Hematopoietic multipotent progenitor cell treated with erythropoietin and hydrocortisone succinate and interleukin-3 and kit ligand, for 8 days (in vitro differentiated cells): ENCODE data around the gene TTF2.
A peak's percentile ranks its signal among the peaks of the same experiment; 100 is the strongest.

ENCODE experiments used
- DNase-seq: peaks from one replicate; pipeline ENCODE4 v3.0.0-alpha.2; 2015

Gene TTF2

DNA sequence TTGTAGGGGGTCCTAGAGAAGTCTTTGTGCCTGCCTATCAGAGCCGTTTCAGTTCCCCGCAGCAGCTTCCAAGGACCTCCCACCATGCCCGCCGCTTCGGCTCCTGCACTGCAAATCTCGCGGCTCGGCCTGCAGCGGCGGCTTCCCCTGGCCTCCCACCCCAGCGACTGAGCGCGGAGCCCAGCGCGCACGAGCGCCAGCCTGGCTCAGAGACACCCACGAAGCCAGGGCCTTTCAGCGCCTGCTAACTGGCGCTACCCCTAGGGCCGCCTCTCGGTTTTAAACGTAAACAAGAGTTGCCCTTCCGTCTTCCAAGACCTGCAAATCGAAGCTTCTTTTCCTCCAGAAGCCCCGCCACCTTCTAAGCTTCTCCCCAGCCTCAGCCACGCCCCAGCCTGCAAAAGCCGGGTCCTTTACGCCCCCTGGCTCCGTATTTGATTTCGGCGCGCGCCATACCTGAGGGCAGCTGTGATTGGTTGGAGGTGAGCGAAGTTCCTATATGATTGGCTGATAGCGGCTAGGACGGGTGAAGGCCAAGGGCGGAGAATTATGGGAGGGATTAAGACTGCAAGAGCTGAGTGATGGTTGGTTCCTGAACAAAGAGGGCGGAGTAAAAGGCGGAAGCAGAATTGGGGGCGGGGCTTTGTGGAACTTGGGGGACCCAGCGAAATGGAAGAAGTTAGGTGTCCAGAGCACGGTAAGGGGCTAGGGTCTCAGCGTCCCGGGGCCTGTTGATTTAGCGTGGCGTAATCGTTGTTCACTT, at the start of gene TTF2:
Gene TTF2, plus strand, starts transcription at position 649 of the 763 bp plus-strand sequence. Its CDS starts 21 bp downstream, at position 670.
- peak; percentile 100 for DNase-seq

- DNase-seq: no peak
These were observed 48.8 kb upstream of the TTF2 start for GRCh38 chr1:117011334-117011733.

- no peak for DNase-seq
These were observed 46.7 kb upstream of the TTF2 start for GRCh38 chr1:117013309-117013858.

- no peak for DNase-seq
These were observed 45.9 kb upstream of the TTF2 start for GRCh38 chr1:117014209-117014608.

DNA sequence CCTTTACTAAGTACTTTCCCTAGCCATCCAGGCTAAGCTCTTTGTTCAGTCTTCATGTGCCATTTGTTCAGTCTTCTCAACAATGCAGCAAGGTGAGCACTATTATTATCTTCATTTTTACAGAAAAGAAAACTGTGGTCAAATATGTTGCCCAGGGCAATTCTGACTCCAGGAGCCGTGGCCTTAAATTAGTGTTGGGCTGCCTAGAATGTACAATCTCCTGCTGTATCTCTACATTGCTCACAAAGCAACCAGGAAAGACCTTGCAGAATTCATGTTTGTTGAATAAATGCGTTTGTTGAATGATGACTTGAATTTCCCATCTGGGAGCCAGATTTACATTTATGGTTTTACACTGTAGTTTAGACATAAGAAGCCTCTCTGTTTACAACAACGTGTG, 44.4 kb upstream of the TTF2 start:
- no peak for DNase-seq

GRCh38 chr1:117017062-117017461, 43.1 kb upstream of the TTF2 start:
- no peak for DNase-seq

GRCh38 chr1:117017648-117018047, 42.5 kb upstream of the TTF2 start:
- no peak for DNase-seq

DNA sequence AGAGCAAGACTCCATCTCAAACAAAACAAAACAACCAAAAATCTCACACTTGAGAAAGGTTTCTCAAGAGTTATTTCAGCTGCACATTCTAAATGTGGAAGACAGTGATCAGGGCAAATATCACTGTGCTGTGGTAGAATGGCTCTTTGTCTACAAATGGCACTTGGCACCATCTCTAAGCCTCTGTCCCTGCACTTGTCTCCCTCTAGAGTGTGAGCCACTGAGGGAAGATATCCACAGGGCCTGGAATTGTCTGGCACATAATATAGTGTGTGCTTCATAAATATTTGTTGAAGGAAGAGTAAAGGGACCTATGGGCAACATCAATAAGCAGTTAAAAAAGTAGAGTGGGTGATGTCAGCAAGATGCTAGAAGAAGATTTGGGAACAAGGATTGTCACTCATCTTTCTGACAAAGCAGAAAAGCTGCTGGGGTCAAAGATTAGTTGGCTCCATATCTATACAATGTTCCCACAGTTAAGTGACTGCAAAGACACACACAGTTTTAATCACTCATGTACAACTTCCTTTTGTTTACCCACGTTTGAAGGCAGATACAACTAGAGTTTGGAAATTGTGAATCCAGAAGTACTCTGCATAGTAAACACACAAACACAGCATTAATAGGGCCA, 39.5 kb upstream of the TTF2 start:
- DNase-seq: no peak

DNA sequence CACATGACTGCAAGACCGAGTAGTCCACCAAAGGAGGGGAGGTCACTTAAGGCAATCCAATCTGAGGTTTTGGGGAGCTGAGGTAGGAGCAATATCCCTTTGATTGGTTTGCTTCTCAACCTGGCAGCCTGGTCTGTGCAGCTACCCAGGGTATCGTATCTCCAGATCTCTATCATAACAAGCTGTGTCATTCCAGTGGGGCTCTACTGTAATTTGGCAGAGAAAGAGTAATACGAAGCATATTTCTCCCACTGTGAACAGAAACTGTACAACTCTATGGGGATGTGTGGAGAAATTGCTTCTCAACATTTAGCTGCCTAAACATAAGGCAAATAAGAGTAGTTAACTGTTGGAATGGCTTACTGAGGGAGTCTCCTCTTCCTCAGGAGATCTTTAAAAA, 38.0 kb upstream of the TTF2 start:
- no peak for DNase-seq

- no peak for DNase-seq
These were observed 34.6 kb upstream of the TTF2 start for GRCh38 chr1:117025568-117025967.

DNA sequence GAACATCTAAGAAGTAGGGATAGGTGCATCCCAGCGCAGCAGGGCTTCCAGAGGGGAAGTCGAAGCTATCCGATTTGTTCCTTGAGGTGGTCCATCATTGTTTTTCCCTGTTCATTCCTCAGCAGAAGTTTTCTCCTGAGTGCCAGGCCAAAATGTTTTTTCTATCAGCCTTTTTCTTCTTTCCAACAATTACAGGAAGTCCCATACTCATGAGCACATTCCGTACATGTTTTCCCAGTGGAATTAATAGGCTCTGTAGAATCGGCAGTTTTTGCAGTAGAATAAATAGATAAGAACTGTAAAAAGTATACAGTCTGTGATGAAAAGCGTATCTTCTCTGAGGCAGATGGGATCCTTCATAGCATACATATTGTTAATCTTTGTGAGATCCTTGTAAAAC, 33.8 kb upstream of the TTF2 start:
- no peak for DNase-seq

DNA sequence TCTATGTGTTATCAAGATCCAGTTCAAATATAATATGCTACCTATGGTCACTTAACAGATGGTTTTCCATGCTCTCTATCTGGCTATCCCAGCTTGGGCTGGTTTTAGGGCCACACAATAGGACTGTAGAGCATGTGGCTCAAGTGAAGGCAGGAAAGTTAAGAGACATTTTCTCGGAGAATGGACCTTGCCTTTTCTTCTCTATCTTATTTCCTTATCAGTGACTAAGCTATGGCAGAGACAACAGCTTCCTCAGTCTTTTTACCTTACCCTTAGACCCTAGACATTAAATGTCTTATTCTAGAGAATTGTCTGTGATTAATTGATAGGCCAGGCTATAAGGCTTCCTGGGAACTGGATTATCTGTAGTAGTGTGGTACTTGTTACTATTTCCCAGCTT, 30.4 kb upstream of the TTF2 start:
- DNase-seq: no peak

DNA sequence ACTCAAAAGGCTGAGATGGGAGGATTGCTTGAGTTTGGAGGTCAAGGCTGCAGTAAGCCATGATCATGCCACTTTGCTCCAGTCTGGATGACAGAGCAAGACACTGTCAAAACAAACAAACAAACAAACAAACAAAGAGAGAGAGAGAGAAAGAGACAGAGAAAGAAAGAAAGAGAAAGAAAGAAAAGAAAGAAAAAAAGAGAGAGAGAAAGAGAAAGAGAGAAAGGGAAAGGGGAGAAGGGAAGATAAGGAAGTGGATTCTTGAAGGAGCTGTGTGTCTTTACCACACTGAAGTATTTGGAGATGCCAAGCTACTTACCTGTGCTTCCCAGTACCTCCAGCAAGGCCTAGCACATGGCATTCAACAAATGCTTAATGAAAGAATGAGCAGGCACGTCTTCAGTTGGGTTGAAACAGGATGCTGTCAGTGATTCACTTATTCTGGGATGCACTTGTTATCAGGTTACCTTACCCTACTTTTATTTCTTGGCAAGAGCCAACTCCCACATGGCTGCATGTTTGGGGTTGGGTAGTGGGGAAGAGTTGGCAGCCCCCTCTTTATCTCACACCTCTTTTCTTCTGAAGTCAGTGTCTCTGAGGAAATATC, 29.8 kb upstream of the TTF2 start:
- DNase-seq: no peak

GRCh38 chr1:117032266-117032665, 27.9 kb upstream of the TTF2 start:
- DNase-seq: no peak

GRCh38 chr1:117032681-117033539, 27.2 kb upstream of the TTF2 start:
- DNase-seq: no peak

DNA sequence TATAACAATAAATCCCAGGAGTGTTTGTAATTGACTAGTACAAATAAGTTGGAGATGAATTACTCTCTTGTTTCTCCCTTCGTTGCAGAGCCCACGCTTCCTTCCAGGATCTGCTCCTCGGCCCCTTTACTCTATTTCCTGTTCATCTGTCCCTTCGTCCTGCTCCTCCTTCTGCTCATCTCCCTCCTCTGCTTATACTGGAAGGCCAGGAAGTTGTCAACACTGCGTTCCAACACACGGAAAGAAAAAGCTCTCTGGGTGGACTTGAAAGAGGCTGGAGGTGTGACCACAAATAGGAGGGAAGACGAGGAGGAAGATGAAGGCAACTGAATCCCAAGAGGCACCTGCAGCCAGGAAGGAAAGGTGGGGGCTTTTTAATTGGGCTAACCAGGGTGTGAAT, 26.4 kb upstream of the TTF2 start:
- no peak for DNase-seq

GRCh38 chr1:117034791-117035290, 25.3 kb upstream of the TTF2 start:
- DNase-seq: no peak

DNA sequence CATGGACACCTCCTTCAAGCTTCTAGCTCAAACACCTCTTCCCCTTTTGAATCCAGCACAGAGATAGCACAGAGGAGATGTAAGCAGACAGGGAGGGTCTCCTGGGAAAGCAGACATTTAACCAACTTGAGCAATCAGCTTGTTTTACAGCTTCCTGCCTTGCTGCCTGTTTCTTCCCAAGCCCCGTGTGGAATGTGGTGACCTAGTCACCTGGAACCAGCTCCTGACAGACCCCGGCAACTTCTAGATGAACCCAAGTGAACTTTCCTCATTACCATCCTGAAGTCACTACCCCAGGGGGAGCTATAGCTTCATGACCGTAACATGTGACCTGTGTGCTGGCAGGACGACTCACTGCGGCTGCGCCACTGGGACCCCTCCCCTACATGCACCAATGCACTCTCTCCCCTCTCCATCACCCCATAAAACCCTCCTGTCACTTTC, 24.1 kb upstream of the TTF2 start:
- DNase-seq: no peak

- DNase-seq: no peak
These were observed 22.3 kb upstream of the TTF2 start for GRCh38 chr1:117037802-117038201.

GRCh38 chr1:117038236-117038635, 21.9 kb upstream of the TTF2 start:
- no peak for DNase-seq

GRCh38 chr1:117044217-117044616, 15.9 kb upstream of the TTF2 start:
- peak; percentile 14 for DNase-seq

- DNase-seq: no peak
These were observed 14.5 kb upstream of the TTF2 start for GRCh38 chr1:117045644-117046043.

GRCh38 chr1:117046781-117047180, 13.3 kb upstream of the TTF2 start:
- no peak for DNase-seq
